AG04450 (cell line): ENCODE results near the gene PTGER3. TPM values are rescaled to one million over a fixed set of nuclear protein-coding genes. Genes with fewer than 3 reads are reported as not detected.
A peak's percentile ranks its signal among the peaks of the same experiment; 100 is the strongest.

Experiments used
- CTCF ChIA-PET: fragments of 300-600, 350-600 bp; formaldehyde crosslinking; extraction: SDS; loops from one replicate; lab custom pipeline; 2022; ENCODE audit warnings: antibody characterized with exemption, inconsistent platforms; lab: Charles Lee
- POLR2A ChIA-PET: fragments of 350-600 bp; formaldehyde crosslinking; extraction: SDS; loops from one replicate; lab custom pipeline; 2021; ENCODE audit warnings: antibody characterized with exemption, inconsistent platforms; lab: Yijun Ruan, JAX
- DNase-seq: peaks from one replicate; pipeline ENCODE4 v3.0.0-alpha.2; 2011; ENCODE audit warnings: low read depth, low spot score
- H3K27ac ChIP-seq: one replicate; pipeline ENCODE4 v1.5.1; 2012; ENCODE audit warnings: low read depth, low read length, control low read depth
- H3K27me3 ChIP-seq: one replicate; pipeline ENCODE4 v1.6.0; 2012; ENCODE audit warnings: low read length; ENCODE audit not compliant: control insufficient read depth, insufficient read depth
- H3K4me3 ChIP-seq: 2 replicates; pipeline ENCODE4 v1.5.1; 2011; ENCODE audit warnings: mild to moderate bottlenecking, low read depth, low read length, control low read depth
- H3K9me3 ChIP-seq: 2 replicates; pipeline ENCODE4 v1.5.1; 2012; ENCODE audit warnings: low read length; ENCODE audit not compliant: control insufficient read depth, insufficient read depth
- CTCF ChIP-seq: IDR thresholded peaks from 2 replicates; pipeline ENCODE4 v1.5.1; 2011; ENCODE audit warnings: low read depth, low read length, control low read depth, inconsistent platforms
- polyA plus RNA-seq: library from polyadenylated mRNA; depleted of rRNA; stranded (reverse); fragments of >200 nt; gene quantifications from 2 replicates; pipeline ENCODE4 v1.2.3, GENCODE V29; 2011

The PTGER3 gene
- polyA plus RNA-seq, 1 experiment = not detected

GRCh38 chr1:71053758-71054157, 6.1 kb upstream of the PTGER3 start:
- Histone ChIP-seq H3K27me3 (peaks cover 7% of the 10 kb centered on the region), H3K9me3 (no peaks in the 10 kb centered on the region), H3K27ac (no peak overlapping the region), H3K4me3 (no peak overlapping the region)
- CTCF ChIA-PET = no interaction called here
- DNase-seq = no peak
- TF ChIP-seq CTCF = no peak
- POLR2A ChIA-PET = no interaction called here

- ChIA-PET POLR2A (no interaction called here), CTCF (interaction anchor here (1.0 kb wide), 1 partner anchor 369 kb away, joined by 3 read pairs; no protein-coding TSS in a partner anchor)
- H3K27ac ChIP-seq = no peak overlapping the region
- DNase-seq = no peak
- peaks cover 10% of the 10 kb centered on the region for H3K27me3 ChIP-seq
- H3K9me3 ChIP-seq = no peaks in the 10 kb centered on the region
- no peak overlapping the region for H3K4me3 ChIP-seq
- TF ChIP-seq CTCF = no peak
Measured at GRCh38 chr1:71053146-71053545, 5.5 kb upstream of the PTGER3 start.

GRCh38 chr1:71049951-71050598, 2.5 kb upstream of the PTGER3 start:
- peak; percentile 50 for DNase-seq
- CTCF ChIA-PET = interaction anchor here (0.6 to 4.4 kb wide), 19 partner anchors 9 to 613 kb away, joined by 3 to 33 read pairs (median 5); no protein-coding TSS in a partner anchor
- no peak overlapping the region for H3K27ac ChIP-seq
- no peak overlapping the region for H3K4me3 ChIP-seq
- H3K9me3 ChIP-seq = peaks cover 9% of the 10 kb centered on the region; the same call in 1 of the 2 replicates
- H3K27me3 ChIP-seq = peaks cover 35% of the 10 kb centered on the region
- peak; percentile 81 for TF ChIP-seq CTCF
- POLR2A ChIA-PET = no interaction called here

GRCh38 chr1:71046891-71047634, 553 bp downstream of the PTGER3 start:
- H3K4me3 ChIP-seq = peak overlapping the region; percentile 43
- ChIA-PET POLR2A (no interaction called here), CTCF (interaction anchor here (4.4 kb wide), 1 partner anchor 362 kb away, joined by 33 read pairs; no protein-coding TSS in a partner anchor)
- H3K27me3 ChIP-seq = peaks cover 39% of the 10 kb centered on the region
- DNase-seq = no peak
- no peak for TF ChIP-seq CTCF
- H3K9me3 ChIP-seq = peaks cover 9% of the 10 kb centered on the region; the same call in 1 of the 2 replicates
- H3K27ac ChIP-seq = no peak overlapping the region

GRCh38 chr1:71045463-71046028, 2.1 kb downstream of the PTGER3 start:
- Histone ChIP-seq H3K27me3 (peaks cover 34% of the 10 kb centered on the region), H3K9me3 (peaks cover 9% of the 10 kb centered on the region; the same call in 1 of the 2 replicates), H3K27ac (no peak overlapping the region), H3K4me3 (no peak overlapping the region)
- ChIA-PET CTCF (interaction anchor here (0.9 to 1.1 kb wide), 3 partner anchors 507 to 517 kb away, joined by 3 to 6 read pairs (median 3); no protein-coding TSS in a partner anchor), POLR2A (no interaction called here)
- DNase-seq = no peak
- TF ChIP-seq CTCF = no peak
